ENCODE measurements around the gene SPIC. TPM values are rescaled to one million over a fixed set of nuclear protein-coding genes. Genes with fewer than 3 reads are reported as not detected.
"Not testable (repeated sequence)": the region's sequence is repeated elsewhere in the genome, so short reads cannot be mapped to it uniquely, and the experiment has no call there.

The SPIC gene
- total RNA-seq = not detected

- no peak for DNase-seq (ENCODE audit: low read depth in 2 of 3, low spot score in 2 of 3)
These were observed at the start of gene SPIC for GRCh38 chr12:101474711-101475386. TSS of gene SPIC (plus strand) at chr12:101475336. CDS start at chr12:101476905, 1,569 bp downstream.

DNA sequence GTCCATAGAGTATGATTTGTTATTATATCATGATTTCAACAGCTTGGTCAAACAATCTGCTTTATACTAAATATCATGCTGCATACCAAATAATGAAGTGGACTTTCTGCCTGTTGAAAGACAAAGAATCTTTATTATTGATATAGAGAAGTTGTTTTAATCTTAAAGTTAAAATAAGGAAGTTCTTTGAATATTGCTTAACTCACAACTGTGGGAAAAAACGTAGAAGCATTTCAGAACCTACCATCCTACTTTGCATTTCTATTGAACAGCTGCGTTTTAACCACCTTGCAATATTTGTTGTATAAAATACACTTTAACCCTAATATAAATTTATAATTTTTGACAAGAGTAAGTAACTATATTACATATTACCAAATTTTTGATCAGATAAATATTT lies 44.7 kb upstream of the SPIC start:
- no peak for DNase-seq (ENCODE audit: low read depth in 2 of 3, low spot score in 2 of 3)

DNA sequence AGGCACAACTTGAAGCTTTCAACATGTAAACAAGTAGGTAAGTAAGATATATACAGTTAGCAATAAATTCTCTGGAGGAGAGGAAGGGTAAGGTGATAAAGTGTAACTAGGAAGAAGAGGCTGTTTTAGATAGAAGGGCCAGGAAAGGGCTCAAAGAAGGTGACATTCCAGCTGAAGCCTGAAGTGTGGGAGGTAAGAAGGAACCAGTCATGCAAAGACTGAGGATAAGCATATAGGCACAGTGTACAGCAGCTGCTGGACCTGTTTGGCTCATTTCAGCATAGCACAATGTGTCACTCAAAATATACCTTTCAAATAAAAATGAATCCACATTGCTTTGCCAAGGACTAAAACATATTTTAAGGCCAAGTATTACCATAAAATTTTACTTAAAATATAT lies 39.0 kb upstream of the SPIC start:
- no peak for DNase-seq (ENCODE audit: low read depth in 2 of 3, low spot score in 2 of 3)

- DNase-seq (ENCODE audit: low read depth in 2 of 3, low spot score in 2 of 3) = peak in 1 of 3 donors; percentile 15
These were observed 35.9 kb upstream of the SPIC start for GRCh38 chr12:101439236-101439635.

- no peak for DNase-seq (ENCODE audit: low read depth in 2 of 3, low spot score in 2 of 3)
These were observed 33.5 kb upstream of the SPIC start for GRCh38 chr12:101441461-101442224.

DNA sequence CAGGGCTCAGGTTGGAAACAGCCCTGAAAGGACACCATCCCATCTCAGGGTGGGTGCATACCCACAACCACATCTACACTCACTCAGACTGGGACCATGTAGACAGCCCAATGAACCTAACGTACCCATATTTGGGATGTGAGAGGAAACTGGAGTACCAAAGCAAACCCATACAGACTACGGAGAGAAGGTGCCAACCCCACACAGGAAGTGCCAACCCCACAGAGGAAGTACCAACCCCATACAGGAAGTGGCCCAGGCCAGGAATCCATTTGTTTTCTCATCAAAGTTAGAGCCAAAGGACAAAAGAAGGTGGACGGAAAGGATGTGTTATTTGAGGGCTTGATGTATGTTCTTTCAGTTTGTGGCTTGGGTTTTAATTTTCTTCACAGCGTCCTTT lies 19.5 kb upstream of the SPIC start:
- peak in 1 of 3 donors; percentile 5 for DNase-seq (ENCODE audit: low read depth in 2 of 3, low spot score in 2 of 3)

DNA sequence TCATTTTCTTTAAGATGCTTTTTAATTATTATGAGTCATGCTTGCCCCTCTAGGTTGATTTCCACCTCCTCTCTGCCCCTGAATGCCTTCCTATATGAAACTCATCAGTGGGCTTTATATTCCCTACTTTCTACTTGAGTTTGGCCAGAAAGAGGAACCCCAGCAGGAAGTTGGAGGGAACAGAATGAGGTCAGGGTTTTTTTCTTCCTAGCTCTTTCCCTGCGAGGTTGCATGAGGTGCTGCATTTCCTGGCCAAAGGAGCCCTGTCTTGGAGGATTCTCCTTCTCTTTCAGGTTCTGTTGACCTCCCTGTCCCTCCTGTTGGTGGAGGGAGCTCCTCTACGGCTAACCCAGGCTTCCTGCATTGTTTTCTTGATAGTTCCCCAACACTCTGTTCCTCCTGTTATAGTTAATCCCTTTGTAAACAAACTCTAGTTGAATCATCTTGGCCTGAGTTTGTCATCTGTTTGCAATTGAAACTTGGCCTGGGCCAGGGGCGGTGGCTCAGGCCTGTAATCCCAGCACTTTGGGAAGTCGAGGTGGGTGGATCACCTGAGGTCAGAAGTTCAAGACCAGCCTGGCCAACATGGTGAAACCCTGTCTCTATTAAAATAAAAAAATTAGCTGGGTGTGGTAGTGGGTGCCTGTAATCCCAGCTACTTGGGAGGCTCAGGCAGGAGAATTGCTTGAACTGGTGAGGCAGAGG lies 15.3 kb upstream of the SPIC start:
- no peak for DNase-seq (ENCODE audit: low read depth in 2 of 3, low spot score in 2 of 3)

GRCh38 chr12:101468948-101469347 lies 6.2 kb upstream of the SPIC start:
- DNase-seq (ENCODE audit: low read depth in 2 of 3, low spot score in 2 of 3) = no peak

- DNase-seq (ENCODE audit: low read depth in 2 of 3, low spot score in 2 of 3) = no peak
These were observed 4.2 kb upstream of the SPIC start for GRCh38 chr12:101470939-101471338.

DNA sequence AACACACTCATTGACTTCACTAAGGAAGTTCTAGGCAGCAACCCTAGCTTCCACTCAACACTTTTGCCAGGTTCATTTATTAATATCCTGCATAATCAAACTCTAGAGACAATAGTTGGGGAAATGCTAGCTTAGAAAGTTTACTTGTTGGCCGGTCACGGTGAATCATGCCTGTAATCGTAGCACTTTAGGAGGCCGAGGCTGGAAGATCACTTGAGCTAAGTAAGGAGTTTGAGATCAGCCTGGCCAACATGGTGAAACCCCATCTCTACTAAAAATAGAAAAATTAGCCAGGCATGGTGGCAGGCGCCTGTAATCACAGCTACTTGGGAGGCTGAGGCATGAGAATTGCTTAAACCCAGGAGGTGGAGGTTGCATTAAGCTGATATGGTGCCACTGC lies 3.3 kb upstream of the SPIC start:
- DNase-seq (ENCODE audit: low read depth in 2 of 3, low spot score in 2 of 3) = not testable (repeated sequence)

DNA sequence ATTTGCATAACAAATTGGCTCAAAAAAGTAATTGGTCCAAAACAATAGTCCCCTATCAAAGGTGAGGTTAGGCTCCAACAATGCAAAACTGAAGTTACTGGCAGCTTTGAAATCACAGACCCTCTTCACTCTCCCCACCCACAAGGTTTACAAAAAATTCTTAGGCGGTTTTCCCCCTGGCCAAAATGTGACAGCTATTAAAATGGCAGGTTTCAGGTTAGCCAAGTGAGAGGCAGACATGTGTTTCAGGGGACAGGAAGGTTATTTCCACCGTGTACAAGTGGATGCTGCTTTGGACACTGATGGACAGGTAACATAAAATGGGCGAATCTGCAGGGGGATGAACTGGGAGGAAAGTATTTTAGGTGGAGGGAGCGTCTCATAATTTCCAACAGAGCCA lies 888 bp upstream of the SPIC start:
- DNase-seq (ENCODE audit: low read depth in 2 of 3, low spot score in 2 of 3) = no peak

- DNase-seq (ENCODE audit: low read depth in 2 of 3, low spot score in 2 of 3) = no peak
These were observed 692 bp downstream of the SPIC start for GRCh38 chr12:101475751-101476305.

DNA sequence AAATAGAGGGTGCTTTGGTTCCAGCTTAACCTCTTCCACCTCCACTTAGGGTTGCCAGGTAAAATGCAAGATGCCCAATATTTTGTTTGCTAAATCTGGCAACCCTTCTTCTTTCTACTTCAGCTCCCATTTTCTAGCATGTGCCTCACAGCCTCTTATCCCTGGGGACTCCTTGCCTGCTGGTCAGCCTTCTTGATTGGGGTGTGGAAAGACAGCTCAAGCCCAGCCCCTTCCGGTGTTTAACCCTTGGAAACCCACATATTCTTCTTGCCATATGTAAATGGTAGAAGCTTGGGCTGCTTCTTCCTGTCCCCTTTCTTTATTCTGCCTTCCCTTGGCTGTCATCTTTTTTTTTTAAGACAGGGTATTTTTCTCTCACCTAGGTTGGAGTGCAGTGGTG lies 5.7 kb downstream of the SPIC start:
- no peak for DNase-seq (ENCODE audit: low read depth in 2 of 3, low spot score in 2 of 3)

- no peak for DNase-seq (ENCODE audit: low read depth in 2 of 3, low spot score in 2 of 3)
These were observed 9.9 kb downstream of the SPIC start for GRCh38 chr12:101485021-101485420.

DNA sequence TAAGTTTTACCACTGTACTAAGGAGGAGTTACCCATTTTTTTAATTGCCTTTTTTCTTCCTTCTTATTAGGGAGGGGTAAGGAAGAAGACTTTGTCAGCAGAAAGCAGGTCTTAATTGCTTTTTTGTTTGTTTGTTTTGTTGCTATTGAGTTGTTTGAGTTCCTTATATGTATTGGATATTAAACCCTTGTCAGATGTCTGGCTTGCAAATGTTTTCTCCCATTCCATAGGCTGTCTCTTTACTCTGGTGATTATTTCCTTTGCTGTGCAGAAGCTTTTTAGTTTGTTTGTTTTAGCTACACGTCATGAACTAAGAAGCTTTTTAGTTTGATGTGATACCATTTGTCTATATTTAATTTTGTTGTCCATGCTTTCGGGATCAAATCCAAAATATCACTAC lies 13.3 kb downstream of the SPIC start:
- no peak for DNase-seq (ENCODE audit: low read depth in 2 of 3, low spot score in 2 of 3)

DNA sequence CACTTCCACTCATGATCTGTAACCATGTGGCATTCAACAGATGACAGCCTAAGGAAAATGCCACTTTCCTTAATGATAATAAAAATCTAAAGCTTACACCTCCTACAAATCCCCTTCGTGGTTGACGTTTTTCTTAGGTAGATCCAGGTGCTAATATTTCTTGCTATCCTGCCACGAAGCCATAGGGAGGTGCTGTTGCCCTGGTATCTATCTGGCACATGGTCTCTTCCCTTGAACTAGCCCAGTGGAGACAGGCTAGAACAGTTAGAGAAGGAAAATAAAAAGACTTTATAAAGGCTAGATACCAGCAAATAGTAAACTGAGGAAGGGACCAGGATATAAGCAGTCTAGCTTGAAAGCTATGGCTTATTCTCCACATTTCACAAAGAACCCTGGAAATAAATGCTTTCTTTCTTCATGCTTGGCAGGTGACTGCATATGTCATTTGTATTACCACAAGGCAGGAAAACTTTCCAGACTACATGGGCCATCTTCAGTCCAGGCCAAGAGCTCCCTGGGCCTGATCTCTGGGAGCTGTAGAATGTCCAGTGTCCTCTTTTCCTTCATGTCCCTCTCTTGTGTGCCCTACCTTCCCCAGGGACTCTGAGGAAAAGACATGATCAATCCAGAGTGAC lies 15.3 kb downstream of the SPIC start:
- DNase-seq (ENCODE audit: low read depth in 2 of 3, low spot score in 2 of 3) = peak in 2 of 3 donors; percentile 12 to 32

DNA sequence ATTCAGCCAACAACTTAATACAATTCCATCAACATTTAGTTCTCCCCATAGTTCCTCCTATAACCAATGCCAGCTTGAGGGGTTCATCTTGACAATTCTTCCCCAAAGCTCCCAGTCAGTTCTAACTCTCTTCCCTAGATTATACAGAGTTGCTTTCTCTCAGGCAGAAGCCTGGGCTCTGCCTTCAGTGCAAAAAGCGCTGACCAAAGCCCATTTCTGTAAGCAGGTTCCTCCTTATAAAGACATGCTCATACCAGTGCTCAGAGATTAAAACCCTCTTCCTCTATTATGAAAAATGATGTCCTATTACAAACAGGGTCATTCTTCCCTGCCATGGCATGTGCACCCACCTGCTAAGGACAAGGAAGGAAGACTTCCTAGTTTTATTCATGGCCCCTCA lies 16.2 kb downstream of the SPIC start:
- DNase-seq (ENCODE audit: low read depth in 2 of 3, low spot score in 2 of 3) = no peak

GRCh38 chr12:101493556-101493955 lies 18.4 kb downstream of the SPIC start:
- DNase-seq (ENCODE audit: low read depth in 2 of 3, low spot score in 2 of 3) = no peak

DNA sequence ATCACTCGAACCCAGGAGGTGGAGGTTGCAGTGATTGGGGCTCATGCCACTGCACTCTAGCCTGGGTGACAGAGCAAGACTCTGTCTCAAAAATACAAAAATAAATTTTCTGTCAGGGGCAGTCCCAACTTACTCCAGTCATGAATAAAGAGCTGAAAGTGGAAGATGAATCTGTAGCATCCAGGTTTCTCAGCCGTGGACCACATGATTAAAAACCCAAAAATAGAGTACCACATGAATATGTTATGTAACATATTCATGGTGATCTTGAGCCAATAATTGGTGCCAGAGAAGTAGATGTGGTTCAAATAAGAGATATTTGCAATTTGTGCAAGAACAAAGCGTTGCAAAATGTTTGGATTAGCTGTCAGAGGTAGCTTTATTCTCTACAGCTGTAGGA lies 23.1 kb downstream of the SPIC start:
- DNase-seq (ENCODE audit: low read depth in 2 of 3, low spot score in 2 of 3) = no peak

GRCh38 chr12:101501410-101501995 lies 26.4 kb downstream of the SPIC start:
- no peak for DNase-seq (ENCODE audit: low read depth in 2 of 3, low spot score in 2 of 3)

DNA sequence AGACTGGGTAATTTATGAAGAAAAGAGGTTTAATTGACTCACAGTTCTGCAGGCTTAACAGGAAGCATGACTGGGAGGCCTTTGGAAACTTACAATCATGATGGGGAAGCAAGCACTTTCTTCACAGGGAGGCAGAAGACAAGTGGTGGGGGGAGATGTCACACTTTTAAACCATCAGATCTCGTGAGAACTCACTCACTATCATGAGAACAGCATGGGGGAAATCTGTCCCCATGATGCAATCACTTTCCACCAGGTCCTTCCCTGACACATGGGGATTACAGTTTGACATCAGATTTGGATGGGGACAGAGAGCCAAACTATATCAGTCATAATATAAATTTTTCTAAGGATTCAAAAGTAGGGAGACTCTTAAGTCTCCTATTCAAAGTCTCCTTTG lies 46.0 kb downstream of the SPIC start:
- DNase-seq (ENCODE audit: low read depth in 2 of 3, low spot score in 2 of 3) = no peak

Measured in hematopoietic multipotent progenitor cell (in vitro differentiated cells).